ENCODE results near the gene IFNA13. TPM values are rescaled to one million over a fixed set of nuclear protein-coding genes. Genes with fewer than 3 reads are reported as not detected.

Gene IFNA13
- total RNA-seq, 4 donors from 2014 or later, result not detected

GRCh38 chr9:21324047-21324446 is 43.8 kb downstream of the IFNA13 start:
- WGBS, 2 donors (ENCODE audit: low coverage in 1 of 2), result no CpG with 5 or more reads among the region's 4 CpGs
- no peak for ATAC-seq
- Histone ChIP-seq H3K36me3 (peaks cover 0 to 38% of the 10 kb centered on the region in 2 donors), H3K27ac (no peak overlapping the region), H3K27me3 (no peaks in the 10 kb centered on the region), H3K4me1 (peaks cover 3 to 42% (median 6%) of the 10 kb centered on the region in 3 donors), H3K9me3 (no peaks in the 10 kb centered on the region), H3K4me3 (no peak overlapping the region)
- TF ChIP-seq POLR2AphosphoS5 (IDR thresholded peaks at IDR 0.05) (no peak), EP300 (IDR thresholded peaks at IDR 0.05) (no peak), POLR2A (IDR thresholded peaks at IDR 0.05) (no peak), CTCF (IDR thresholded peaks at IDR 0.05) (no peak)

GRCh38 chr9:21322911-21323461 is 44.9 kb downstream of the IFNA13 start:
- Histone ChIP-seq H3K9me3 (no peaks in the 10 kb centered on the region), H3K36me3 (peaks cover 0 to 38% of the 10 kb centered on the region in 2 donors), H3K4me3 (no peak overlapping the region), H3K27me3 (no peaks in the 10 kb centered on the region), H3K4me1 (peaks cover 0 to 31% (median 3%) of the 10 kb centered on the region in 3 donors), H3K27ac (no peak overlapping the region)
- 80 to 94% methylated on average over 5 of the region's 5 CpGs for WGBS, 2 donors (ENCODE audit: low coverage in 1 of 2)
- TF ChIP-seq EP300 (IDR thresholded peaks at IDR 0.05), result no peak
- no peak for TF ChIP-seq POLR2AphosphoS5 (IDR thresholded peaks at IDR 0.05)
- TF ChIP-seq POLR2A (IDR thresholded peaks at IDR 0.05), result no peak
- no peak for TF ChIP-seq CTCF (IDR thresholded peaks at IDR 0.05)
- no peak for ATAC-seq

- H3K36me3 ChIP-seq, result peaks cover 0 to 38% of the 10 kb centered on the region in 2 donors
- H3K4me1 ChIP-seq, result peaks cover 0 to 18% (median 0%) of the 10 kb centered on the region in 3 donors
- WGBS, 2 donors (ENCODE audit: low coverage in 1 of 2), result 59 to 88% methylated on average over 2 of the region's 2 CpGs
- H3K4me3 ChIP-seq, result no peak overlapping the region
- no peaks in the 10 kb centered on the region for H3K9me3 ChIP-seq
- no peaks in the 10 kb centered on the region for H3K27me3 ChIP-seq
- H3K27ac ChIP-seq, result no peak overlapping the region
- TF ChIP-seq EP300 (IDR thresholded peaks at IDR 0.05) (no peak), CTCF (IDR thresholded peaks at IDR 0.05) (no peak), POLR2AphosphoS5 (IDR thresholded peaks at IDR 0.05) (no peak), POLR2A (IDR thresholded peaks at IDR 0.05) (no peak)
- ATAC-seq, result no peak
These were observed 47.4 kb downstream of the IFNA13 start for GRCh38 chr9:21320465-21320864.

GRCh38 chr9:21317956-21318923 is 49.6 kb downstream of the IFNA13 start:
- ATAC-seq, result peak; percentile 65
- H3K4me3 ChIP-seq, result no peak overlapping the region
- H3K27ac ChIP-seq, result no peak overlapping the region
- no peaks in the 10 kb centered on the region for H3K27me3 ChIP-seq
- no peak for TF ChIP-seq EP300 (IDR thresholded peaks at IDR 0.05)
- peak; percentile 34 to 70 (median 66) for TF ChIP-seq CTCF (IDR thresholded peaks at IDR 0.05)
- peaks cover 0 to 22% of the 10 kb centered on the region in 2 donors for H3K36me3 ChIP-seq
- no peaks in the 10 kb centered on the region for H3K9me3 ChIP-seq
- 17 to 18% methylated on average over 5 to 7 of the region's 7 CpGs for WGBS, 2 donors (ENCODE audit: low coverage in 1 of 2)
- peaks cover 0 to 15% (median 0%) of the 10 kb centered on the region in 3 donors for H3K4me1 ChIP-seq

Other genes starting within 250 kb of the IFNA13 start
- gene IFNW1, start 226.2 kb downstream of the IFNA13 start, total RNA-seq, result not detected
- not detected for gene IFNA21, start 201.4 kb downstream of the IFNA13 start, total RNA-seq
- gene IFNA4, start 180.5 kb downstream of the IFNA13 start, total RNA-seq, result not detected
- not detected for gene IFNA7, start 165.9 kb downstream of the IFNA13 start, total RNA-seq
- gene IFNA10, start 160.9 kb downstream of the IFNA13 start, total RNA-seq, result not detected
- not detected for gene IFNA16, start 150.7 kb downstream of the IFNA13 start, total RNA-seq
- gene IFNA17, start 139.8 kb downstream of the IFNA13 start, total RNA-seq, result not detected
- under 1 TPM in 1 of 4 donors, not detected in 3; 0.40 TPM for gene IFNA14, start 128.1 kb downstream of the IFNA13 start, total RNA-seq
- not detected for gene IFNA5, start 62.7 kb downstream of the IFNA13 start, total RNA-seq
- 10 to 100 TPM; 20.5 to 32.1 (median 24.4) TPM for gene KLHL9, start 32.7 kb downstream of the IFNA13 start, total RNA-seq
- not detected for gene IFNA6, start 17.2 kb downstream of the IFNA13 start, total RNA-seq
- gene IFNA2, start 17.3 kb upstream of the IFNA13 start, total RNA-seq, result not detected
- not detected for gene IFNA8, start 41.1 kb upstream of the IFNA13 start, total RNA-seq
- gene IFNA1, start 72.4 kb upstream of the IFNA13 start, total RNA-seq, result not detected
- gene IFNE, start 114.3 kb upstream of the IFNA13 start, total RNA-seq, result not detected

Measured in gastroesophageal sphincter (tissue), 4 donors.